WTC11 (cell line): Measurements from ENCODE around the gene PIGU. TPM values are rescaled to one million over a fixed set of nuclear protein-coding genes. Genes with fewer than 3 reads are reported as not detected.

Experiments used
- ATAC-seq: fragments of 200-7000 bp; cut with Tn5 transposase; 2 replicates; pipeline ENCODE4 v1.10.0; 2021; ENCODE audit warnings: mild to moderate bottlenecking, moderate library complexity
- CTCF ChIA-PET: fragments of 300-600 bp; sonication (Branson Sonifier 250); formaldehyde crosslinking; loops from one replicate; lab custom pipeline; 2021; ENCODE audit warnings: antibody characterized with exemption; lab: Charles Lee
- POLR2A ChIA-PET: fragments of 350-600 bp; sonication (Branson Sonifier 250); formaldehyde crosslinking; loops from one replicate; lab custom pipeline; 2021; ENCODE audit warnings: antibody characterized with exemption; lab: Charles Lee
- DNase-seq: peaks from one replicate; pipeline ENCODE4 v3.0.0; 2021; ENCODE audit warnings: low spot score
- H3K27ac Mint-ChIP-seq: 2 replicates; pipeline ENCODE4 v1.8.0; 2021; ENCODE audit warnings: mixed read lengths
- H3K27me3 Mint-ChIP-seq: 2 replicates; pipeline ENCODE4 v1.8.0; 2021; ENCODE audit warnings: low read depth, mild to moderate bottlenecking, moderate library complexity, mixed read lengths
- H3K36me3 Mint-ChIP-seq: 2 replicates; pipeline ENCODE4 v1.8.0; 2021; ENCODE audit warnings: mixed read lengths
- H3K4me1 Mint-ChIP-seq: 2 replicates; pipeline ENCODE4 v1.8.0; 2022; ENCODE audit warnings: mixed read lengths
- H3K4me3 Mint-ChIP-seq: 2 replicates; pipeline ENCODE4 v1.8.0; 2021; ENCODE audit warnings: mild to moderate bottlenecking, moderate library complexity, mixed read lengths
- H3K9me3 Mint-ChIP-seq: 2 replicates; pipeline ENCODE4 v1.8.0; 2021; ENCODE audit warnings: mixed read lengths
- CBFB ChIP-seq: sonication (generic); formaldehyde crosslinking; IDR thresholded peaks from 2 replicates; pipeline ENCODE4 v1.8.1; 2022; ENCODE audit warnings: mild to moderate bottlenecking, low read depth, missing genetic modification reagents
- ETV6 ChIP-seq: sonication (generic); formaldehyde crosslinking; IDR thresholded peaks from 2 replicates; pipeline ENCODE4 v1.8.1; 2022; ENCODE audit warnings: mild to moderate bottlenecking, missing genetic modification reagents
- GABPB1 ChIP-seq: sonication (generic); formaldehyde crosslinking; IDR thresholded peaks from 2 replicates; pipeline ENCODE4 v1.8.1; 2023; ENCODE audit warnings: mild to moderate bottlenecking, missing genetic modification reagents
- GRHL2 ChIP-seq: fragments of 250-450 bp; sonication (Bioruptor Pico); IDR thresholded peaks from 2 replicates; pipeline ENCODE4 v1.8.0; 2022; ENCODE audit warnings: mild to moderate bottlenecking, moderate library complexity; ENCODE audit not compliant: insufficient replicate concordance, severe bottlenecking
- GTF2I ChIP-seq: fragments of 250-450 bp; sonication (Bioruptor Pico); conservative IDR thresholded peaks from 2 replicates; pipeline ENCODE4 v1.4.0; 2021; ENCODE audit warnings: mild to moderate bottlenecking
- NFYB ChIP-seq: sonication (generic); formaldehyde crosslinking; conservative IDR thresholded peaks from 2 replicates; pipeline ENCODE4 v1.8.0; 2022; ENCODE audit warnings: low read depth, missing genetic modification reagents
- NR1H2 ChIP-seq: sonication (generic); formaldehyde crosslinking; IDR thresholded peaks from 2 replicates; pipeline ENCODE4 v1.9.0; 2021; ENCODE audit warnings: mild to moderate bottlenecking, moderate library complexity, missing genetic modification reagents
- OVOL2 ChIP-seq: fragments of 250-450 bp; sonication (Bioruptor Pico); IDR thresholded peaks from 2 replicates; pipeline ENCODE4 v1.9.0; 2021; ENCODE audit warnings: mild to moderate bottlenecking, borderline replicate concordance
- SMAD4 ChIP-seq: sonication (generic); formaldehyde crosslinking; IDR thresholded peaks from 2 replicates; pipeline ENCODE4 v1.8.0; 2022; ENCODE audit warnings: mild to moderate bottlenecking, missing genetic modification reagents
- TEAD1 ChIP-seq: sonication (generic); formaldehyde crosslinking; IDR thresholded peaks from 2 replicates; pipeline ENCODE4 v1.8.0; 2022; ENCODE audit warnings: mild to moderate bottlenecking, missing genetic modification reagents
- TP53 ChIP-seq: sonication (generic); formaldehyde crosslinking; IDR thresholded peaks from 2 replicates; pipeline ENCODE4 v1.8.1; 2023; ENCODE audit warnings: mild to moderate bottlenecking, missing genetic modification reagents
- ZBTB21 ChIP-seq: sonication (generic); formaldehyde crosslinking; IDR thresholded peaks from 2 replicates; pipeline ENCODE4 v1.8.1; 2023; ENCODE audit warnings: mild to moderate bottlenecking, missing genetic modification reagents, borderline replicate concordance
- ZNF121 ChIP-seq: sonication (generic); formaldehyde crosslinking; IDR thresholded peaks from 2 replicates; pipeline ENCODE4 v1.8.0; 2023; ENCODE audit warnings: missing genetic modification reagents
- total RNA-seq: library from RNA; stranded (reverse); gene quantifications from 3 replicates; pipeline ENCODE4 v1.2.3, GENCODE V29; 2021
- TF ChIP-seq, protein P1 (sequence below): sonication (generic); formaldehyde crosslinking; IDR thresholded peaks from 2 replicates; pipeline ENCODE4 v1.8.1; 2022; ENCODE audit warnings: low read depth, mild to moderate bottlenecking, moderate library complexity, missing genetic modification reagents, borderline replicate concordance
- TF ChIP-seq, protein P2 (sequence below): sonication (generic); formaldehyde crosslinking; IDR thresholded peaks from 2 replicates; pipeline ENCODE4 v1.8.1; 2022; ENCODE audit warnings: low read depth, missing genetic modification reagents, borderline replicate concordance
- TF ChIP-seq, protein P3 (sequence below): sonication (generic); formaldehyde crosslinking; IDR thresholded peaks from 2 replicates; pipeline ENCODE4 v1.8.0; 2023; ENCODE audit warnings: missing genetic modification reagents
- TF ChIP-seq, protein P4 (sequence below): fragments of 200-600 bp; IDR thresholded peaks from 2 replicates; pipeline ENCODE4 v1.8.0; 2022; ENCODE audit warnings: antibody characterized with exemption
- TF ChIP-seq, protein P5 (sequence below): sonication (generic); formaldehyde crosslinking; IDR thresholded peaks from 2 replicates; pipeline ENCODE4 v1.8.0; 2022; ENCODE audit warnings: missing genetic modification reagents
- TF ChIP-seq, protein P6 (sequence below): fragments of 250-450 bp; sonication (Bioruptor Pico); IDR thresholded peaks from 2 replicates; pipeline ENCODE4 v2.1.2; 2022; ENCODE audit warnings: mild to moderate bottlenecking, moderate library complexity
- TF ChIP-seq, protein P7 (sequence below): fragments of 250-450 bp; sonication (Bioruptor Pico); IDR thresholded peaks from 2 replicates; pipeline ENCODE4 v1.9.0; 2021; ENCODE audit warnings: mild to moderate bottlenecking, borderline replicate concordance

Gene PIGU
- total RNA-seq, 1 experiment from 2014 or later: 24.8 TPM

DNA sequence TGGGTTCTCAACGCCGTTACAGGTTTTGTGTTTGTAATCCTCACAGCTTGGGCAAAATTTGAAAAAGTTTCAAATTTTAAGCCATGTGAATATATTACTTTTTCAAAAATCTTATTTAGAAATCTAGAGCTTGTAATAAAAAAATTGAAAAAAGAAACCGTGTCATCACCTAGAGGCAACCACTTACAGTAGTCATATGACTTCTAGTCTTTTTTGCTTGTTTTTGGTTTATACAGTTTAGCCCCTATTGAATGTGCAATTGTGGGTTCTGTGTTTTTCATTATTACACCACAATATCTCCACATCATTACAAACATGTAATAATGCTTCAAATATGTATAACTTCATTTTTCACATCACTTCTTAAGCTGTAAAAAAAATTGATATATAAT lies 159.8 kb downstream of the PIGU start (continued):
- TF ChIP-seq, protein P1, sequence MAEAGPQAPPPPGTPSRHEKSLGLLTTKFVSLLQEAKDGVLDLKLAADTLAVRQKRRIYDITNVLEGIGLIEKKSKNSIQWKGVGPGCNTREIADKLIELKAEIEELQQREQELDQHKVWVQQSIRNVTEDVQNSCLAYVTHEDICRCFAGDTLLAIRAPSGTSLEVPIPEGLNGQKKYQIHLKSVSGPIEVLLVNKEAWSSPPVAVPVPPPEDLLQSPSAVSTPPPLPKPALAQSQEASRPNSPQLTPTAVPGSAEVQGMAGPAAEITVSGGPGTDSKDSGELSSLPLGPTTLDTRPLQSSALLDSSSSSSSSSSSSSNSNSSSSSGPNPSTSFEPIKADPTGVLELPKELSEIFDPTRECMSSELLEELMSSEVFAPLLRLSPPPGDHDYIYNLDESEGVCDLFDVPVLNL (CRISPR knock-in tag): no peak
- no peak for TF ChIP-seq ETV6
- no peak for TF ChIP-seq GRHL2
- TF ChIP-seq OVOL2 (CRISPR knock-in tag): no peak
- no peak for TF ChIP-seq ZNF121 (CRISPR knock-in tag)
- TF ChIP-seq NR1H2 (CRISPR knock-in tag): no peak
- TF ChIP-seq TP53 (CRISPR knock-in tag): no peak
- TF ChIP-seq, protein P2, sequence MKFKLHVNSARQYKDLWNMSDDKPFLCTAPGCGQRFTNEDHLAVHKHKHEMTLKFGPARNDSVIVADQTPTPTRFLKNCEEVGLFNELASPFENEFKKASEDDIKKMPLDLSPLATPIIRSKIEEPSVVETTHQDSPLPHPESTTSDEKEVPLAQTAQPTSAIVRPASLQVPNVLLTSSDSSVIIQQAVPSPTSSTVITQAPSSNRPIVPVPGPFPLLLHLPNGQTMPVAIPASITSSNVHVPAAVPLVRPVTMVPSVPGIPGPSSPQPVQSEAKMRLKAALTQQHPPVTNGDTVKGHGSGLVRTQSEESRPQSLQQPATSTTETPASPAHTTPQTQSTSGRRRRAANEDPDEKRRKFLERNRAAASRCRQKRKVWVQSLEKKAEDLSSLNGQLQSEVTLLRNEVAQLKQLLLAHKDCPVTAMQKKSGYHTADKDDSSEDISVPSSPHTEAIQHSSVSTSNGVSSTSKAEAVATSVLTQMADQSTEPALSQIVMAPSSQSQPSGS: no peak
- TF ChIP-seq ZBTB21 (CRISPR knock-in tag): no peak
- TF ChIP-seq, protein P3, sequence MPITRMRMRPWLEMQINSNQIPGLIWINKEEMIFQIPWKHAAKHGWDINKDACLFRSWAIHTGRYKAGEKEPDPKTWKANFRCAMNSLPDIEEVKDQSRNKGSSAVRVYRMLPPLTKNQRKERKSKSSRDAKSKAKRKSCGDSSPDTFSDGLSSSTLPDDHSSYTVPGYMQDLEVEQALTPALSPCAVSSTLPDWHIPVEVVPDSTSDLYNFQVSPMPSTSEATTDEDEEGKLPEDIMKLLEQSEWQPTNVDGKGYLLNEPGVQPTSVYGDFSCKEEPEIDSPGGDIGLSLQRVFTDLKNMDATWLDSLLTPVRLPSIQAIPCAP (CRISPR knock-in tag): no peak
- TF ChIP-seq, protein P4, sequence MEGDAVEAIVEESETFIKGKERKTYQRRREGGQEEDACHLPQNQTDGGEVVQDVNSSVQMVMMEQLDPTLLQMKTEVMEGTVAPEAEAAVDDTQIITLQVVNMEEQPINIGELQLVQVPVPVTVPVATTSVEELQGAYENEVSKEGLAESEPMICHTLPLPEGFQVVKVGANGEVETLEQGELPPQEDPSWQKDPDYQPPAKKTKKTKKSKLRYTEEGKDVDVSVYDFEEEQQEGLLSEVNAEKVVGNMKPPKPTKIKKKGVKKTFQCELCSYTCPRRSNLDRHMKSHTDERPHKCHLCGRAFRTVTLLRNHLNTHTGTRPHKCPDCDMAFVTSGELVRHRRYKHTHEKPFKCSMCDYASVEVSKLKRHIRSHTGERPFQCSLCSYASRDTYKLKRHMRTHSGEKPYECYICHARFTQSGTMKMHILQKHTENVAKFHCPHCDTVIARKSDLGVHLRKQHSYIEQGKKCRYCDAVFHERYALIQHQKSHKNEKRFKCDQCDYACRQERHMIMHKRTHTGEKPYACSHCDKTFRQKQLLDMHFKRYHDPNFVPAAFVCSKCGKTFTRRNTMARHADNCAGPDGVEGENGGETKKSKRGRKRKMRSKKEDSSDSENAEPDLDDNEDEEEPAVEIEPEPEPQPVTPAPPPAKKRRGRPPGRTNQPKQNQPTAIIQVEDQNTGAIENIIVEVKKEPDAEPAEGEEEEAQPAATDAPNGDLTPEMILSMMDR: no peak

DNA sequence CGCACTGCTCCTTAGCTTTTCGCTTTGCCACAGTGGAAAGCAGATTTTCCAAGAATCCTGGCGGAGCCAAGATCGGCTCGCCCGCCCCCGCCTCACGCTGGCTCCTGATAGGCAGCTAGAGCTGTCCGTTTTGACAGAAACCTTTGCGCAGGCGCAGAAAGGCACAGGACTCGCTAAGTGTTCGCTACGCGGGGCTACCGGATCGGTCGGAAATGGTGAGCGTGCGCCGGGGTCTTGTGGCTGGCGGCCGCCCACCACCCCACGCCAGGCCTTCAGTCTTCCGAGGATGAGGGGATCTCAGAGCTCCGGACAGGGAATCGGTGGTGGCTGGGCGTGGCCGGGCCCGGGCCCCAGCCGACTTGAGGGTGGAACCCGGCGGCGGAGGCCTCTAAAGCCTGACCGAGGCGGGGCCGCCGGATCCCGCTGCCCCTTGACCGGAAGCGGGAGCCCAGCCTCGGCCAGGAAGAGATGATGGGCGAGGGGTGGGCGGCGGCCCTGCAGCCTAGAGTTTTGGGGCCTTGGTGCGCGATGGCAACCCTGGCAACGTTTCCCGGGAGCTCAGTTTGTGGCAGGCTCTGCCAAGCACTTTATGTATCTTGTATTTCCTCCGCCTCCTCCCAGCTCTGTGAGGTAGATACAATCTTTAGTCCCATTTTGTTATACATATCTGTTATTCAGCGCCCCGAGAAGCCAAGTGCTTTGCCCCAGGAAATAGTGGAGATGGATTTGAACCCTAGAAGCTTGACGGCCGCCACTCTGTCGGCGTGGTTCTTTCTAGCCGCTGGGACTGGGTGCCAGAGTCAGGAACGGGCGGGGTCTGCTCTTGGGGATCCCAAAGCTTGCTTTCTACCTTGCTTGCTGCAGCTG lies 160.4 kb downstream of the PIGU start, which contains the start of gene DYNLRB1:
Gene DYNLRB1, plus strand, starts transcription at position 176 of the 867 bp plus-strand sequence. Its CDS starts 37 bp downstream, at position 213.
- no peaks in the 10 kb centered on the region for H3K27me3 Mint-ChIP-seq
- CTCF ChIA-PET: interaction anchor here (0.6 to 4.2 kb wide), 14 partner anchors 9 to 326 kb away, joined by 3 to 60 read pairs (median 5); partner anchors contain the start of genes AHCY and ITCH
- POLR2A ChIA-PET: interaction anchor here (0.7 to 1.4 kb wide), 7 partner anchors 10 to 214 kb away, joined by 3 to 12 read pairs (median 4); partner anchors contain the start of genes AHCY and ITCH
- ATAC-seq: peak; percentile 85
- H3K4me1 Mint-ChIP-seq: peaks cover 20% of the 10 kb centered on the region
- peak; percentile 98 for DNase-seq
- no peaks in the 10 kb centered on the region for H3K9me3 Mint-ChIP-seq
- no peaks in the 10 kb centered on the region for H3K36me3 Mint-ChIP-seq
- peak within 1 kb of the TSS; percentile 97 for H3K4me3 Mint-ChIP-seq
- peak within 1 kb of the TSS; percentile 98 for H3K27ac Mint-ChIP-seq
- TF ChIP-seq, protein P5, sequence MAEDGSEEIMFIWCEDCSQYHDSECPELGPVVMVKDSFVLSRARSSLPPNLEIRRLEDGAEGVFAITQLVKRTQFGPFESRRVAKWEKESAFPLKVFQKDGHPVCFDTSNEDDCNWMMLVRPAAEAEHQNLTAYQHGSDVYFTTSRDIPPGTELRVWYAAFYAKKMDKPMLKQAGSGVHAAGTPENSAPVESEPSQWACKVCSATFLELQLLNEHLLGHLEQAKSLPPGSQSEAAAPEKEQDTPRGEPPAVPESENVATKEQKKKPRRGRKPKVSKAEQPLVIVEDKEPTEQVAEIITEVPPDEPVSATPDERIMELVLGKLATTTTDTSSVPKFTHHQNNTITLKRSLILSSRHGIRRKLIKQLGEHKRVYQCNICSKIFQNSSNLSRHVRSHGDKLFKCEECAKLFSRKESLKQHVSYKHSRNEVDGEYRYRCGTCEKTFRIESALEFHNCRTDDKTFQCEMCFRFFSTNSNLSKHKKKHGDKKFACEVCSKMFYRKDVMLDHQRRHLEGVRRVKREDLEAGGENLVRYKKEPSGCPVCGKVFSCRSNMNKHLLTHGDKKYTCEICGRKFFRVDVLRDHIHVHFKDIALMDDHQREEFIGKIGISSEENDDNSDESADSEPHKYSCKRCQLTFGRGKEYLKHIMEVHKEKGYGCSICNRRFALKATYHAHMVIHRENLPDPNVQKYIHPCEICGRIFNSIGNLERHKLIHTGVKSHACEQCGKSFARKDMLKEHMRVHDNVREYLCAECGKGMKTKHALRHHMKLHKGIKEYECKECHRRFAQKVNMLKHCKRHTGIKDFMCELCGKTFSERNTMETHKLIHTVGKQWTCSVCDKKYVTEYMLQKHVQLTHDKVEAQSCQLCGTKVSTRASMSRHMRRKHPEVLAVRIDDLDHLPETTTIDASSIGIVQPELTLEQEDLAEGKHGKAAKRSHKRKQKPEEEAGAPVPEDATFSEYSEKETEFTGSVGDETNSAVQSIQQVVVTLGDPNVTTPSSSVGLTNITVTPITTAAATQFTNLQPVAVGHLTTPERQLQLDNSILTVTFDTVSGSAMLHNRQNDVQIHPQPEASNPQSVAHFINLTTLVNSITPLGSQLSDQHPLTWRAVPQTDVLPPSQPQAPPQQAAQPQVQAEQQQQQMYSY (CRISPR knock-in tag): no peak
- TF ChIP-seq GTF2I (CRISPR knock-in tag) (no peak), NFYB (CRISPR knock-in tag) (peak; percentile 93), GABPB1 (CRISPR knock-in tag) (peak; percentile 83), CBFB (CRISPR knock-in tag) (no peak), SMAD4 (no peak), TEAD1 (peak; percentile 28; the same call in 1 of the 2 replicates)
- TF ChIP-seq, protein P6, sequence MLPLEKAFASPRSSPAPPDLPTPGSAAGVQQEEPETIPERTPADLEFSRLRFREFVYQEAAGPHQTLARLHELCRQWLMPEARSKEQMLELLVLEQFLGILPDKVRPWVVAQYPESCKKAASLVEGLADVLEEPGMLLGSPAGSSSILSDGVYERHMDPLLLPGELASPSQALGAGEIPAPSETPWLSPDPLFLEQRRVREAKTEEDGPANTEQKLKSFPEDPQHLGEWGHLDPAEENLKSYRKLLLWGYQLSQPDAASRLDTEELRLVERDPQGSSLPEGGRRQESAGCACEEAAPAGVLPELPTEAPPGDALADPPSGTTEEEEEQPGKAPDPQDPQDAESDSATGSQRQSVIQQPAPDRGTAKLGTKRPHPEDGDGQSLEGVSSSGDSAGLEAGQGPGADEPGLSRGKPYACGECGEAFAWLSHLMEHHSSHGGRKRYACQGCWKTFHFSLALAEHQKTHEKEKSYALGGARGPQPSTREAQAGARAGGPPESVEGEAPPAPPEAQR (CRISPR knock-in tag): no peak
- TF ChIP-seq, protein P7, sequence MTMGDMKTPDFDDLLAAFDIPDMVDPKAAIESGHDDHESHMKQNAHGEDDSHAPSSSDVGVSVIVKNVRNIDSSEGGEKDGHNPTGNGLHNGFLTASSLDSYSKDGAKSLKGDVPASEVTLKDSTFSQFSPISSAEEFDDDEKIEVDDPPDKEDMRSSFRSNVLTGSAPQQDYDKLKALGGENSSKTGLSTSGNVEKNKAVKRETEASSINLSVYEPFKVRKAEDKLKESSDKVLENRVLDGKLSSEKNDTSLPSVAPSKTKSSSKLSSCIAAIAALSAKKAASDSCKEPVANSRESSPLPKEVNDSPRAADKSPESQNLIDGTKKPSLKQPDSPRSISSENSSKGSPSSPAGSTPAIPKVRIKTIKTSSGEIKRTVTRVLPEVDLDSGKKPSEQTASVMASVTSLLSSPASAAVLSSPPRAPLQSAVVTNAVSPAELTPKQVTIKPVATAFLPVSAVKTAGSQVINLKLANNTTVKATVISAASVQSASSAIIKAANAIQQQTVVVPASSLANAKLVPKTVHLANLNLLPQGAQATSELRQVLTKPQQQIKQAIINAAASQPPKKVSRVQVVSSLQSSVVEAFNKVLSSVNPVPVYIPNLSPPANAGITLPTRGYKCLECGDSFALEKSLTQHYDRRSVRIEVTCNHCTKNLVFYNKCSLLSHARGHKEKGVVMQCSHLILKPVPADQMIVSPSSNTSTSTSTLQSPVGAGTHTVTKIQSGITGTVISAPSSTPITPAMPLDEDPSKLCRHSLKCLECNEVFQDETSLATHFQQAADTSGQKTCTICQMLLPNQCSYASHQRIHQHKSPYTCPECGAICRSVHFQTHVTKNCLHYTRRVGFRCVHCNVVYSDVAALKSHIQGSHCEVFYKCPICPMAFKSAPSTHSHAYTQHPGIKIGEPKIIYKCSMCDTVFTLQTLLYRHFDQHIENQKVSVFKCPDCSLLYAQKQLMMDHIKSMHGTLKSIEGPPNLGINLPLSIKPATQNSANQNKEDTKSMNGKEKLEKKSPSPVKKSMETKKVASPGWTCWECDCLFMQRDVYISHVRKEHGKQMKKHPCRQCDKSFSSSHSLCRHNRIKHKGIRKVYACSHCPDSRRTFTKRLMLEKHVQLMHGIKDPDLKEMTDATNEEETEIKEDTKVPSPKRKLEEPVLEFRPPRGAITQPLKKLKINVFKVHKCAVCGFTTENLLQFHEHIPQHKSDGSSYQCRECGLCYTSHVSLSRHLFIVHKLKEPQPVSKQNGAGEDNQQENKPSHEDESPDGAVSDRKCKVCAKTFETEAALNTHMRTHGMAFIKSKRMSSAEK: no peak
